SU-DHL-6 (cell line): ENCODE results near the gene C12orf76.

Experiments used
- EZH2phosphoT487 ChIP-seq: fragments of 200-600 bp; sonication (generic), shearing (Covaris generic); conservative IDR thresholded peaks from 2 replicates; pipeline ENCODE4 v1.6.1; 2018; ENCODE audit warnings: mild to moderate bottlenecking, antibody characterized with exemption, low read length, moderate library complexity, mixed read lengths
- TF ChIP-seq, protein P1 (sequence below): fragments of 200-600 bp; sonication (generic); IDR thresholded peaks from one replicate; pipeline ENCODE4 v1.5.1; 2017; ENCODE audit warnings: antibody characterized with exemption, mild to moderate bottlenecking, low read length, moderate library complexity; ENCODE audit not compliant: insufficient read depth, poor library complexity, severe bottlenecking

DNA sequence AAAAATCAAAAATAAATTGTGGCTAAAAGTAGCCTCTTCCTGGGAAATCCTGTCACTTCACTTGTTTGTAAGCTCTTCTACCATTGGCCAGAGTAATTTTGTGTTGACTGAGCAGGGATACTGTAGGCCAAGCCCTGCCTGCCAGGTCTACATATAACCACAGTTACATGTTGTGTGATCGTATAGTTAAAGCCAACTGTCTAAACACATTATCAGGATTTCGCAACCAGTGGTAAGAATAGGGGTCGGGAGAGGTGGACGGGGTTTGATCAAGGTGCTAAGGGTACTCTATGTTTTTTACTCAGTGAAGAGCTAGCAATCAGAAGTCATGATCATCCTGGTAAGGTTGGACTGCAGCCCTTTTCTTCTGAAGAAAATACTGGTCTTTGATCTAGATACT, 35.7 kb downstream of the C12orf76 start:
- TF ChIP-seq, protein P1, sequence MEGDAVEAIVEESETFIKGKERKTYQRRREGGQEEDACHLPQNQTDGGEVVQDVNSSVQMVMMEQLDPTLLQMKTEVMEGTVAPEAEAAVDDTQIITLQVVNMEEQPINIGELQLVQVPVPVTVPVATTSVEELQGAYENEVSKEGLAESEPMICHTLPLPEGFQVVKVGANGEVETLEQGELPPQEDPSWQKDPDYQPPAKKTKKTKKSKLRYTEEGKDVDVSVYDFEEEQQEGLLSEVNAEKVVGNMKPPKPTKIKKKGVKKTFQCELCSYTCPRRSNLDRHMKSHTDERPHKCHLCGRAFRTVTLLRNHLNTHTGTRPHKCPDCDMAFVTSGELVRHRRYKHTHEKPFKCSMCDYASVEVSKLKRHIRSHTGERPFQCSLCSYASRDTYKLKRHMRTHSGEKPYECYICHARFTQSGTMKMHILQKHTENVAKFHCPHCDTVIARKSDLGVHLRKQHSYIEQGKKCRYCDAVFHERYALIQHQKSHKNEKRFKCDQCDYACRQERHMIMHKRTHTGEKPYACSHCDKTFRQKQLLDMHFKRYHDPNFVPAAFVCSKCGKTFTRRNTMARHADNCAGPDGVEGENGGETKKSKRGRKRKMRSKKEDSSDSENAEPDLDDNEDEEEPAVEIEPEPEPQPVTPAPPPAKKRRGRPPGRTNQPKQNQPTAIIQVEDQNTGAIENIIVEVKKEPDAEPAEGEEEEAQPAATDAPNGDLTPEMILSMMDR, result no peak
- TF ChIP-seq EZH2phosphoT487, result no peak
